ENCODE data around the gene KCNIP2. TPM values are rescaled to one million over a fixed set of nuclear protein-coding genes. Genes with fewer than 3 reads are reported as not detected.
A peak's percentile ranks its signal among the peaks of the same experiment; 100 is the strongest.

Gene KCNIP2
- total and polyA plus RNA-seq, 2 of the 13 experiments (the other 11 are each of a cell fraction or from before 2014, with no cell fraction given) = 0.42 to 0.70 TPM

- TF ChIP-seq ZNF691 (CRISPR knock-in tag; IDR thresholded peaks at IDR 0.05; ENCODE audit: borderline replicate concordance, low read depth) (0 out of 2 replicates have a peak, but pooled peaks have one; percentile 5), SRSF1 (optimal IDR thresholded peaks at IDR 0.05; ENCODE audit: low read depth, low read length) (peak; percentile 66), ZNF251 (CRISPR knock-in tag; IDR thresholded peaks at IDR 0.05) (no peak), ZBTB49 (CRISPR knock-in tag; IDR thresholded peaks at IDR 0.05; ENCODE audit: borderline replicate concordance) (no peak), ZNF703 (CRISPR knock-in tag; IDR thresholded peaks at IDR 0.05; ENCODE audit: borderline replicate concordance) (no peak; the same call in 1 of the 2 replicates), SP1 (IDR thresholded peaks at IDR 0.05) (no peak), SP1 (CRISPR knock-in tag; IDR thresholded peaks at IDR 0.05) (peak; percentile 60), ZNF646 (CRISPR knock-in tag; IDR thresholded peaks at IDR 0.05) (no peak), SIN3A (IDR thresholded peaks at IDR 0.05; ENCODE audit: borderline replicate concordance, low read depth, low read length) (0 out of 2 replicates have a peak, but pooled peaks have one; percentile 51), ZBED4 (CRISPR knock-in tag; IDR thresholded peaks at IDR 0.05; ENCODE audit: borderline replicate concordance) (no peak), REL (CRISPR knock-in tag; conservative IDR thresholded peaks at IDR 0.05) (no peak), TCF7L2 (IDR thresholded peaks at IDR 0.05; ENCODE audit: low read depth, low read length) (no peak), ZNF350 (CRISPR knock-in tag; IDR thresholded peaks at IDR 0.05; ENCODE audit: borderline replicate concordance, low read depth) (peak; percentile 81; the same call in 1 of the 2 replicates)
These were observed 25.3 kb downstream of the KCNIP2 start, which contains the start of gene OGA (continued) for GRCh38 chr10:101818119-101818871.
